Neuronal stem cell (in vitro differentiated cells): ENCODE measurements around the gene ARHGEF12.

Source experiments
- DNase-seq: peaks from one replicate; pipeline ENCODE4 v3.0.0-alpha.2; 2013; ENCODE audit warnings: low spot score
- H2AFZ ChIP-seq: one replicate; pipeline ENCODE4 v1.6.1; 2013; ENCODE audit warnings: mild to moderate bottlenecking, low read length, inconsistent platforms
- H2AK5ac ChIP-seq: 2 replicates; pipeline ENCODE4 v1.6.1; 2013; ENCODE audit warnings: low read depth, mild to moderate bottlenecking, inconsistent platforms, low read length, moderate library complexity, mixed read lengths
- H2BK120ac ChIP-seq: 2 replicates; pipeline ENCODE4 v1.6.1; 2013; ENCODE audit warnings: low read depth, mild to moderate bottlenecking, inconsistent platforms, low read length, moderate library complexity, mixed read lengths
- H2BK12ac ChIP-seq: one replicate; pipeline ENCODE4 v1.6.1; 2013; ENCODE audit warnings: low read length, inconsistent platforms
- H2BK15ac ChIP-seq: 2 replicates; pipeline ENCODE4 v1.6.1; 2013; ENCODE audit warnings: mild to moderate bottlenecking, low read length, inconsistent platforms, mixed read lengths
- H2BK5ac ChIP-seq: one replicate; pipeline ENCODE4 v1.6.1; 2013; ENCODE audit warnings: inconsistent platforms, mild to moderate bottlenecking, low read length, moderate library complexity
- H3K14ac ChIP-seq: one replicate; pipeline ENCODE4 v1.6.1; 2013; ENCODE audit warnings: low read length, inconsistent platforms
- H3K18ac ChIP-seq: 2 replicates; pipeline ENCODE4 v1.6.1; 2013; ENCODE audit warnings: low read length, inconsistent platforms
- H3K23ac ChIP-seq: 2 replicates; pipeline ENCODE4 v1.6.1; 2013; ENCODE audit warnings: low read depth, mild to moderate bottlenecking, mixed read lengths, low read length, inconsistent platforms; ENCODE audit not compliant: poor library complexity
- H3K27ac ChIP-seq: replicated peaks from 3 replicates; pipeline ENCODE4 v1.5.1; 2013; ENCODE audit warnings: low read length, inconsistent platforms
- H3K27me3 ChIP-seq, 3 experiments: 2 replicates each; pipeline ENCODE4 v1.6.1; 2013; ENCODE audit warnings: low read length in 3 of 3, mild to moderate bottlenecking in 2 of 3, inconsistent platforms in 1 of 3, low read depth in 1 of 3, mixed read lengths in 1 of 3, moderate library complexity in 1 of 3; ENCODE audit not compliant: control insufficient read depth in 3 of 3, insufficient read depth in 3 of 3
- H3K36me3 ChIP-seq, 2 donors: replicated peaks in 1 of 2; 2 replicates each; pipeline ENCODE4 v1.6.1; 2013; ENCODE audit warnings: low read length in 2 of 2; ENCODE audit not compliant: control insufficient read depth in 2 of 2, insufficient read depth in 2 of 2
- H3K4ac ChIP-seq: 2 replicates; pipeline ENCODE4 v1.6.1; 2013; ENCODE audit warnings: inconsistent platforms, mild to moderate bottlenecking, low read length, moderate library complexity
- H3K4me1 ChIP-seq, 2 donors: 1 replicate in 1 of 2; 2 replicates in 1 of 2; pipeline ENCODE4 v1.6.1; 2013; ENCODE audit warnings: low read length in 2 of 2, low read depth in 1 of 2; ENCODE audit not compliant: control insufficient read depth in 2 of 2, insufficient read depth in 1 of 2
- H3K4me2 ChIP-seq: one replicate; pipeline ENCODE4 v1.6.1; 2013; ENCODE audit warnings: mild to moderate bottlenecking, low read length, inconsistent platforms; ENCODE audit not compliant: insufficient read depth, poor library complexity, severe bottlenecking
- H3K4me3 ChIP-seq, 2 donors: 2 replicates each; pipeline ENCODE4 v1.5.1; 2013; ENCODE audit warnings: low read length in 2 of 2, mild to moderate bottlenecking in 2 of 2, inconsistent platforms in 1 of 2, moderate library complexity in 1 of 2
- H3K79me1 ChIP-seq: one replicate; pipeline ENCODE4 v1.6.1; 2013; ENCODE audit warnings: low read depth, mild to moderate bottlenecking, inconsistent platforms, low read length, moderate library complexity
- H3K9ac ChIP-seq: one replicate; pipeline ENCODE4 v1.6.1; 2013; ENCODE audit warnings: mild to moderate bottlenecking, low read depth, low read length, inconsistent platforms; ENCODE audit not compliant: poor library complexity
- H3K9me3 ChIP-seq, 2 donors: replicated peaks in 1 of 2; 2 replicates each; pipeline versions ENCODE3 to v1.6.1; 2013; ENCODE audit warnings: low read length in 2 of 2, mild to moderate bottlenecking in 2 of 2, inconsistent platforms in 1 of 2, low read depth in 1 of 2, mixed read lengths in 1 of 2, moderate library complexity in 1 of 2; ENCODE audit not compliant: control insufficient read depth in 2 of 2, insufficient read depth in 1 of 2
- H4K8ac ChIP-seq: one replicate; pipeline ENCODE4 v1.6.1; 2013; ENCODE audit warnings: low read depth, mild to moderate bottlenecking, inconsistent platforms, low read length, moderate library complexity
- H4K91ac ChIP-seq: one replicate; pipeline ENCODE4 v1.6.1; 2013; ENCODE audit warnings: low read length, low read depth, mild to moderate bottlenecking, inconsistent platforms; ENCODE audit not compliant: poor library complexity
- WGBS, 2 donors: extraction: QIAGEN DNeasy Blood & Tissue Kit; methylation state at CpG; one replicate each; pipeline ENCODE4 v1.1.7; 2013; ENCODE audit warnings: missing lambda C conversion rate in 2 of 2, mixed read lengths in 1 of 2; ENCODE audit not compliant: insufficient read length in 2 of 2, insufficient replicate concordance in 1 of 2; ENCODE audit errors: extremely low coverage in 2 of 2; 5-methylcytosine and 5-hydroxymethylcytosine counted together

Gene ARHGEF12

GRCh38 chr11:120492486-120492885, 156.3 kb downstream of the ARHGEF12 start:
- Histone ChIP-seq H2BK5ac (no peak overlapping the region), H2BK120ac (no peak overlapping the region), H2AFZ (no peak overlapping the region), H3K27me3 (no peaks in the 10 kb centered on the region), H3K18ac (no peak overlapping the region), H4K91ac (no peak overlapping the region), H3K9ac (no peak overlapping the region), H4K8ac (no peak overlapping the region), H3K4ac (no peak overlapping the region), H3K4me2 (no peak overlapping the region), H3K79me1 (no peaks in the 10 kb centered on the region), H3K23ac (no peak overlapping the region), H3K14ac (no peak overlapping the region), H2BK12ac (no peak overlapping the region), H3K9me3 (no peaks in the 10 kb centered on the region), H2AK5ac (no peak overlapping the region), H3K4me1 (peaks cover 3 to 4% of the 10 kb centered on the region in 2 donors), H3K4me3 (no peak overlapping the region), H3K27ac (no peak overlapping the region), H2BK15ac (no peak overlapping the region), H3K36me3 (peaks cover 0 to 19% of the 10 kb centered on the region in 2 donors)
- DNase-seq = no peak
- no CpG with 5 or more reads among the region's 3 CpGs for WGBS, 2 donors

GRCh38 chr11:120494595-120494994, 158.4 kb downstream of the ARHGEF12 start:
- no peak for DNase-seq
- no peak overlapping the region for H3K23ac ChIP-seq
- WGBS, 2 donors = no CpG with 5 or more reads among the region's 2 CpGs

DNA sequence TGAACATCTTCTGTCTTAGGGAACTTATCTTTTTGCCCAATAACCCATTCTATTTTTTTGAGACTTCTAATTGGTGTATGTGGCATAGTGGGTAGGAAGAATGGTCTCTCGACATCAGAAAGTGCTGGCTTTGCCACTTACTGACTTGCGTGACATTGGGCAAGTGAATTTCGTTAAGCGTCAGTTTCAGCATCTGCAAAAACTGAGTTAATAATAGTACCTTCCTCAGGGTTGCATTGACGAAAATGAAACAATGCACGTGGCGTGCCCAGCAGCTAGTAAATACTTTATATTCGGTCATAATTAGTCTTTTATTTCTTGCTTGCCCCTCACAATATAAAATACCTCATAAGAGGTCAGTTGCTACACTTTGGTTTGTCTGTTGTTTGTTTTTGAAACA, 162.9 kb downstream of the ARHGEF12 start:
- no peak overlapping the region for H2BK5ac ChIP-seq
- no peak overlapping the region for H3K18ac ChIP-seq
- H2BK120ac ChIP-seq = no peak overlapping the region
- H2AK5ac ChIP-seq = no peak overlapping the region
- H3K14ac ChIP-seq = no peak overlapping the region
- no peak overlapping the region for H3K4me3 ChIP-seq
- no peak overlapping the region for H3K4me2 ChIP-seq
- no peaks in the 10 kb centered on the region for H3K27me3 ChIP-seq
- H3K4ac ChIP-seq = no peak overlapping the region
- H2BK12ac ChIP-seq = no peak overlapping the region
- no peak overlapping the region for H2BK15ac ChIP-seq
- no peak overlapping the region for H4K8ac ChIP-seq
- H3K9me3 ChIP-seq = no peaks in the 10 kb centered on the region
- DNase-seq = no peak
- no peaks in the 10 kb centered on the region for H3K36me3 ChIP-seq
- no peak overlapping the region for H2AFZ ChIP-seq
- peaks cover 0 to 12% of the 10 kb centered on the region in 2 donors for H3K4me1 ChIP-seq
- no peaks in the 10 kb centered on the region for H3K79me1 ChIP-seq
- H3K9ac ChIP-seq = no peak overlapping the region
- H3K23ac ChIP-seq = no peak overlapping the region
- H3K27ac ChIP-seq = no peak overlapping the region
- H4K91ac ChIP-seq = no peak overlapping the region
- no CpG with 5 or more reads among the region's 8 CpGs for WGBS, 2 donors

More at GRCh38 chr11:120494595-120494994, 158.4 kb downstream of the ARHGEF12 start:
- H2AK5ac ChIP-seq = no peak overlapping the region
- H3K4me3 ChIP-seq = no peak overlapping the region
- no peak overlapping the region for H2BK120ac ChIP-seq
- H3K4me1 ChIP-seq = peaks cover 0 to 4% of the 10 kb centered on the region in 2 donors
- H2BK12ac ChIP-seq = no peak overlapping the region
- H3K27ac ChIP-seq = no peak overlapping the region
- no peak overlapping the region for H2BK5ac ChIP-seq
- no peak overlapping the region for H4K8ac ChIP-seq
- H3K27me3 ChIP-seq = no peaks in the 10 kb centered on the region
- H3K36me3 ChIP-seq = peaks cover 0 to 16% of the 10 kb centered on the region in 2 donors
- H2AFZ ChIP-seq = no peak overlapping the region
- H4K91ac ChIP-seq = no peak overlapping the region
- no peak overlapping the region for H3K4ac ChIP-seq
- no peak overlapping the region for H3K4me2 ChIP-seq
- H3K14ac ChIP-seq = no peak overlapping the region
- no peaks in the 10 kb centered on the region for H3K9me3 ChIP-seq
- no peak overlapping the region for H3K9ac ChIP-seq
- no peak overlapping the region for H3K18ac ChIP-seq
- H2BK15ac ChIP-seq = no peak overlapping the region
- H3K79me1 ChIP-seq = no peaks in the 10 kb centered on the region

DNA sequence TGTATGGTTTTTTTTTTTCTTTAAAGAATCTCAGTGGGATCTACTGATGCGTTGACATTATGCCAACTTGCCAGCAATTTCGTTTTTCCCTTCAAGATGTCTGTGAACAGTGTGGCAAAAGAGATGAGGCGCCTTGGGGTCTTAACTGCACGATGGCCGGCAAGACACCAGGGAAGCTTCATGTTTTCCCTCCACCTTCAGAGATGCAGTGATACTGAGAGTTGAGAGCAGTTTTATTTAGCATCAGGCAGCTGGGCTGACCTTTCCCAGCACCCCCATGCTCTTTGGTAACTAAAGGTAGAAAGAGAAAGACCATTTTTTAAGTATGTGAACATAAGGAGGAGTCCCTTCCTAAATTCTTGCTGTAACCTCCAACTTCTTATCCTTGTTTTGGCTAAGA, 163.6 kb downstream of the ARHGEF12 start:
- Histone ChIP-seq H2BK12ac (no peak overlapping the region), H2BK5ac (no peak overlapping the region), H3K9ac (no peak overlapping the region), H3K18ac (no peak overlapping the region), H4K91ac (no peak overlapping the region), H4K8ac (no peak overlapping the region), H3K4me2 (no peak overlapping the region), H3K9me3 (no peaks in the 10 kb centered on the region), H3K27ac (no peak overlapping the region), H2BK120ac (no peak overlapping the region), H2BK15ac (no peak overlapping the region), H3K27me3 (no peaks in the 10 kb centered on the region), H3K79me1 (no peaks in the 10 kb centered on the region), H3K14ac (no peak overlapping the region), H3K4me1 (peaks cover 0 to 12% of the 10 kb centered on the region in 2 donors), H3K36me3 (no peaks in the 10 kb centered on the region), H2AK5ac (no peak overlapping the region), H3K23ac (no peak overlapping the region), H3K4me3 (no peak overlapping the region), H3K4ac (no peak overlapping the region), H2AFZ (no peak overlapping the region)
- WGBS, 2 donors = no CpG with 5 or more reads among the region's 5 CpGs
- no peak for DNase-seq
